Measurements from ENCODE around the gene SIRT4.
A peak's percentile ranks its signal among the peaks of the same experiment; 100 is the strongest.
"Not testable (repeated sequence)": the region's sequence is repeated elsewhere in the genome, so short reads cannot be mapped to it uniquely, and the experiment has no call there.

The SIRT4 gene

GRCh38 chr12:120301962-120302815, at the start of gene SIRT4:
TSS of gene SIRT4 (plus strand) at chr12:120302321. CDS start at chr12:120303562, 1,241 bp downstream.
- DNase-seq = peak; percentile 54 to 87

- DNase-seq = not testable (repeated sequence)
These were observed 48.8 kb upstream of the SIRT4 start for GRCh38 chr12:120253313-120253712.

- DNase-seq = no peak
These were observed 47.3 kb upstream of the SIRT4 start for GRCh38 chr12:120254809-120255208.

- DNase-seq = peak; percentile 31 to 66
These were observed 44.9 kb upstream of the SIRT4 start for GRCh38 chr12:120257041-120257821.

GRCh38 chr12:120258323-120258896, 43.7 kb upstream of the SIRT4 start:
- no peak for DNase-seq

GRCh38 chr12:120259418-120260202, 42.5 kb upstream of the SIRT4 start:
- DNase-seq = no peak

GRCh38 chr12:120260607-120261006, 41.5 kb upstream of the SIRT4 start:
- no peak for DNase-seq

- no peak for DNase-seq
These were observed 39.9 kb upstream of the SIRT4 start for GRCh38 chr12:120261951-120262851.

GRCh38 chr12:120262852-120263747, 39.0 kb upstream of the SIRT4 start:
- no peak for DNase-seq

GRCh38 chr12:120263748-120264085, 38.4 kb upstream of the SIRT4 start:
- no peak for DNase-seq

GRCh38 chr12:120264086-120264903, 37.8 kb upstream of the SIRT4 start:
- no peak for DNase-seq

GRCh38 chr12:120264904-120265472, 37.1 kb upstream of the SIRT4 start:
- DNase-seq = no peak

GRCh38 chr12:120265473-120266179, 36.5 kb upstream of the SIRT4 start, which contains the start of gene PXN:
TSS of gene PXN (minus strand) at chr12:120265730. CDS start at chr12:120265629, 101 bp downstream.
- peak; percentile 5 to 27 for DNase-seq

GRCh38 chr12:120266180-120266870, 35.8 kb upstream of the SIRT4 start:
- DNase-seq = no peak

- DNase-seq = no peak
These were observed 34.4 kb upstream of the SIRT4 start for GRCh38 chr12:120267736-120268135.

- DNase-seq = no peak
These were observed 25.4 kb upstream of the SIRT4 start for GRCh38 chr12:120276734-120277133.

- DNase-seq = no peak
These were observed 23.7 kb upstream of the SIRT4 start for GRCh38 chr12:120278137-120279069.
